AG04450 (cell line): ENCODE measurements around the gene PIPOX. TPM values are rescaled to one million over a fixed set of nuclear protein-coding genes. Genes with fewer than 3 reads are reported as not detected.

Experiments
- CTCF ChIA-PET: fragments of 300-600, 350-600 bp; formaldehyde crosslinking; extraction: SDS; loops from one replicate; lab custom pipeline; 2022; ENCODE audit warnings: antibody characterized with exemption, inconsistent platforms; lab: Charles Lee
- POLR2A ChIA-PET: fragments of 350-600 bp; formaldehyde crosslinking; extraction: SDS; loops from one replicate; lab custom pipeline; 2021; ENCODE audit warnings: antibody characterized with exemption, inconsistent platforms; lab: Yijun Ruan, JAX
- DNase-seq: peaks from one replicate; pipeline ENCODE4 v3.0.0-alpha.2; 2011; ENCODE audit warnings: low read depth, low spot score
- H3K27ac ChIP-seq: one replicate; pipeline ENCODE4 v1.5.1; 2012; ENCODE audit warnings: low read depth, low read length, control low read depth
- H3K27me3 ChIP-seq: one replicate; pipeline ENCODE4 v1.6.0; 2012; ENCODE audit warnings: low read length; ENCODE audit not compliant: control insufficient read depth, insufficient read depth
- H3K4me3 ChIP-seq: 2 replicates; pipeline ENCODE4 v1.5.1; 2011; ENCODE audit warnings: mild to moderate bottlenecking, low read depth, low read length, control low read depth
- H3K9me3 ChIP-seq: 2 replicates; pipeline ENCODE4 v1.5.1; 2012; ENCODE audit warnings: low read length; ENCODE audit not compliant: control insufficient read depth, insufficient read depth
- CTCF ChIP-seq: IDR thresholded peaks from 2 replicates; pipeline ENCODE4 v1.5.1; 2011; ENCODE audit warnings: low read depth, low read length, control low read depth, inconsistent platforms
- polyA plus RNA-seq: library from polyadenylated mRNA; depleted of rRNA; stranded (reverse); fragments of >200 nt; gene quantifications from 2 replicates; pipeline ENCODE4 v1.2.3, GENCODE V29; 2011

PIPOX gene
- polyA plus RNA-seq, 1 experiment, result 0.79 TPM

GRCh38 chr17:29010586-29010985 lies 32.4 kb upstream of the PIPOX start:
- H3K9me3 ChIP-seq, result no peaks in the 10 kb centered on the region
- ChIA-PET CTCF (interaction anchor here (1.1 kb wide), 1 partner anchor 107 kb away, joined by 3 read pairs; no protein-coding TSS in a partner anchor), POLR2A (no interaction called here)
- no peak overlapping the region for H3K4me3 ChIP-seq
- DNase-seq, result no peak
- peaks cover 51% of the 10 kb centered on the region for H3K27me3 ChIP-seq
- no peak overlapping the region for H3K27ac ChIP-seq
- no peak for TF ChIP-seq CTCF

- no peaks in the 10 kb centered on the region for H3K9me3 ChIP-seq
- no peak overlapping the region for H3K27ac ChIP-seq
- no peak for DNase-seq
- no peak for TF ChIP-seq CTCF
- ChIA-PET CTCF (no interaction called here), POLR2A (no interaction called here)
- H3K4me3 ChIP-seq, result no peak overlapping the region
- H3K27me3 ChIP-seq, result peaks cover 58% of the 10 kb centered on the region
Measured at GRCh38 chr17:29012535-29012934, 30.4 kb upstream of the PIPOX start.

GRCh38 chr17:29014716-29015115 lies 28.2 kb upstream of the PIPOX start:
- peaks cover 65% of the 10 kb centered on the region for H3K27me3 ChIP-seq
- no peak overlapping the region for H3K27ac ChIP-seq
- no peaks in the 10 kb centered on the region for H3K9me3 ChIP-seq
- no peak overlapping the region for H3K4me3 ChIP-seq
- TF ChIP-seq CTCF, result no peak
- POLR2A ChIA-PET, result no interaction called here
- no peak for DNase-seq
- CTCF ChIA-PET, result interaction anchor here (0.6 to 1.2 kb wide), 2 partner anchors 98 to 103 kb away, joined by 3 to 4 read pairs; no protein-coding TSS in a partner anchor

- Histone ChIP-seq H3K9me3 (no peaks in the 10 kb centered on the region), H3K4me3 (no peak overlapping the region), H3K27ac (no peak overlapping the region), H3K27me3 (peaks cover 72% of the 10 kb centered on the region)
- ChIA-PET CTCF (no interaction called here), POLR2A (no interaction called here)
- no peak for DNase-seq
- TF ChIP-seq CTCF, result no peak
Measured at GRCh38 chr17:29016345-29017210, 26.4 kb upstream of the PIPOX start.
